Measurements from ENCODE around the gene NAAA. TPM values are rescaled to one million over a fixed set of nuclear protein-coding genes. Genes with fewer than 3 reads are reported as not detected.
A peak's percentile ranks its signal among the peaks of the same experiment; 100 is the strongest.

Gene NAAA
- total and polyA plus RNA-seq, 7 experiments from 2014 or later: 36.9 to 103 (median 80.3) TPM

- Mint-ChIP-seq H3K4me1 (peaks cover 0 to 5% (median 0%) of the 10 kb centered on the region in 7 donors), H3K27ac (peak overlapping the region in 1 of 9 donors; percentile 44), H3K27me3 (no peaks in the 10 kb centered on the region), H3K4me3 (no peak overlapping the region), H3K9me3 (no peaks in the 10 kb centered on the region), H3K36me3 (peaks cover 18 to 45% (median 28%) of the 10 kb centered on the region in 5 donors)
- DNase-seq (no peak), ATAC-seq (no peak)
- H3K27me3 ChIP-seq (ENCODE audit: control insufficient read depth in 2 of 2, insufficient read depth in 2 of 2, low read length in 2 of 2): no peaks in the 10 kb centered on the region
- H3K9me3 ChIP-seq (ENCODE audit: control insufficient read depth in 2 of 3, low read length in 3 of 3): no peaks in the 10 kb centered on the region
- H3K27ac ChIP-seq (ENCODE audit: low read depth, low read length): no peak overlapping the region
- POLR2A ChIA-PET: no interaction called here
- no peaks in the 10 kb centered on the region for H3K4me1 ChIP-seq (ENCODE audit: control insufficient read depth in 2 of 2, insufficient read depth in 2 of 2, low read length in 2 of 2)
- intact Hi-C loops (cut with micrococcal nuclease): no loop called here
- H3K4me3 ChIP-seq (ENCODE audit: low read length): no peak overlapping the region
- peaks cover 5 to 74% (median 15%) of the 10 kb centered on the region in 3 experiments for H3K36me3 ChIP-seq (ENCODE audit: control insufficient read depth in 2 of 3, insufficient read depth in 3 of 3, low read length in 3 of 3)
- CTCF ChIA-PET: no interaction called here
Observed at GRCh38 chr4:75922588-75922987, 18.2 kb downstream of the NAAA start.

GRCh38 chr4:75921910-75922309, 18.9 kb downstream of the NAAA start:
- no peaks in the 10 kb centered on the region for H3K27me3 ChIP-seq (ENCODE audit: control insufficient read depth in 2 of 2, insufficient read depth in 2 of 2, low read length in 2 of 2)
- H3K4me1 ChIP-seq (ENCODE audit: control insufficient read depth in 2 of 2, insufficient read depth in 2 of 2, low read length in 2 of 2): no peaks in the 10 kb centered on the region
- intact Hi-C loops (cut with micrococcal nuclease): no loop called here
- ChIA-PET POLR2A (interaction anchor here (0.7 kb wide), 1 partner anchor 29 kb away, joined by 3 read pairs; no protein-coding TSS in a partner anchor), CTCF (no interaction called here)
- H3K4me3 ChIP-seq (ENCODE audit: low read length): no peak overlapping the region
- DNase-seq (no peak), ATAC-seq (no peak)
- peaks cover 5 to 77% (median 15%) of the 10 kb centered on the region in 3 experiments for H3K36me3 ChIP-seq (ENCODE audit: control insufficient read depth in 2 of 3, insufficient read depth in 3 of 3, low read length in 3 of 3)
- no peak overlapping the region for H3K27ac ChIP-seq (ENCODE audit: low read depth, low read length)
- Mint-ChIP-seq H3K4me1 (peaks cover 0 to 5% (median 0%) of the 10 kb centered on the region in 7 donors), H3K27ac (no peak overlapping the region), H3K36me3 (peaks cover 18 to 45% (median 28%) of the 10 kb centered on the region in 5 donors), H3K27me3 (no peaks in the 10 kb centered on the region), H3K9me3 (no peaks in the 10 kb centered on the region), H3K4me3 (no peak overlapping the region)
- no peaks in the 10 kb centered on the region for H3K9me3 ChIP-seq (ENCODE audit: control insufficient read depth in 2 of 3, low read length in 3 of 3)

- POLR2A ChIA-PET: interaction anchor here (0.6 kb wide), 1 partner anchor 211 kb away, joined by 3 read pairs; no protein-coding TSS in a partner anchor
- Mint-ChIP-seq H3K27me3 (no peaks in the 10 kb centered on the region), H3K4me1 (peaks cover 0 to 6% (median 0%) of the 10 kb centered on the region in 7 donors), H3K9me3 (no peaks in the 10 kb centered on the region), H3K36me3 (peaks cover 16 to 44% (median 27%) of the 10 kb centered on the region in 5 donors), H3K27ac (no peak overlapping the region), H3K4me3 (no peak overlapping the region)
- H3K27ac ChIP-seq (ENCODE audit: low read depth, low read length): no peak overlapping the region
- no peak overlapping the region for H3K4me3 ChIP-seq (ENCODE audit: low read length)
- no peak for DNase-seq
- no peaks in the 10 kb centered on the region for H3K4me1 ChIP-seq (ENCODE audit: control insufficient read depth in 2 of 2, insufficient read depth in 2 of 2, low read length in 2 of 2)
- H3K36me3 ChIP-seq (ENCODE audit: control insufficient read depth in 2 of 3, insufficient read depth in 3 of 3, low read length in 3 of 3): peaks cover 5 to 75% (median 8%) of the 10 kb centered on the region in 3 experiments
- H3K9me3 ChIP-seq (ENCODE audit: control insufficient read depth in 2 of 3, low read length in 3 of 3): no peaks in the 10 kb centered on the region
- no peaks in the 10 kb centered on the region for H3K27me3 ChIP-seq (ENCODE audit: control insufficient read depth in 2 of 2, insufficient read depth in 2 of 2, low read length in 2 of 2)
- CTCF ChIA-PET: interaction anchor here (0.8 kb wide), 1 partner anchor 1808 kb away, joined by 4 read pairs; no protein-coding TSS in a partner anchor
- intact Hi-C loops (cut with micrococcal nuclease): no loop called here
- ATAC-seq: no peak
Observed at GRCh38 chr4:75920327-75920726, 20.5 kb downstream of the NAAA start.

GRCh38 chr4:75919920-75920319, 20.9 kb downstream of the NAAA start:
- CTCF ChIA-PET: interaction anchor here (0.8 kb wide), 1 partner anchor 1809 kb away, joined by 4 read pairs; no protein-coding TSS in a partner anchor
- H3K4me3 Mint-ChIP-seq: no peak overlapping the region

GRCh38 chr4:75916091-75916661, 24.6 kb downstream of the NAAA start:
- no peak overlapping the region for H3K4me3 ChIP-seq (ENCODE audit: low read length)
- Mint-ChIP-seq H3K27me3 (no peaks in the 10 kb centered on the region), H3K36me3 (peaks cover 4 to 51% (median 32%) of the 10 kb centered on the region in 5 donors), H3K27ac (peak overlapping the region in 3 of 9 donors; percentile 24 to 45 (median 42)), H3K4me1 (peaks cover 0 to 4% (median 0%) of the 10 kb centered on the region in 7 donors), H3K9me3 (peaks cover 0 to 5% (median 0%) of the 10 kb centered on the region in 11 donors), H3K4me3 (no peak overlapping the region)
- POLR2A ChIA-PET: interaction anchor here (2.4 kb wide), 1 partner anchor 24 kb away, joined by 20 read pairs; the partner anchor contains the start of gene NAAA
- peaks cover 0 to 43% (median 3%) of the 10 kb centered on the region in 3 experiments for H3K36me3 ChIP-seq (ENCODE audit: control insufficient read depth in 2 of 3, insufficient read depth in 3 of 3, low read length in 3 of 3)
- intact Hi-C loops (cut with micrococcal nuclease): loop anchor here (1.0 to 5.0 kb wide), 4 partner anchors 25 to 151 kb away; partner anchors contain the start of genes NAAA (in 2 of the 2) and SDAD1 (in 2 of the 2)
- ATAC-seq (peak; percentile 88), DNase-seq (peak in 7 of 9 donors; percentile 17 to 65 (median 26))
- H3K4me1 ChIP-seq (ENCODE audit: control insufficient read depth in 2 of 2, insufficient read depth in 2 of 2, low read length in 2 of 2): no peaks in the 10 kb centered on the region
- CTCF ChIA-PET: interaction anchor here (0.9 to 1.5 kb wide), 4 partner anchors 9 to 34 kb away, joined by 3 to 7 read pairs (median 4); partner anchors contain the start of gene NAAA
- H3K27ac ChIP-seq (ENCODE audit: low read depth, low read length): no peak overlapping the region
- H3K9me3 ChIP-seq (ENCODE audit: control insufficient read depth in 2 of 3, low read length in 3 of 3): no peaks in the 10 kb centered on the region
- H3K27me3 ChIP-seq (ENCODE audit: control insufficient read depth in 2 of 2, insufficient read depth in 2 of 2, low read length in 2 of 2): no peaks in the 10 kb centered on the region

More at GRCh38 chr4:75919920-75920319, 20.9 kb downstream of the NAAA start:
- H3K9me3 Mint-ChIP-seq: no peaks in the 10 kb centered on the region
- POLR2A ChIA-PET: no interaction called here
- H3K4me3 ChIP-seq (ENCODE audit: low read length): no peak overlapping the region
- H3K9me3 ChIP-seq (ENCODE audit: control insufficient read depth in 2 of 3, low read length in 3 of 3): no peaks in the 10 kb centered on the region
- H3K36me3 ChIP-seq (ENCODE audit: control insufficient read depth in 2 of 3, insufficient read depth in 3 of 3, low read length in 3 of 3): peaks cover 5 to 73% (median 5%) of the 10 kb centered on the region in 3 experiments
- intact Hi-C loops (cut with micrococcal nuclease): loop anchor here in 1 of 2 donors (5.0 kb wide), 1 partner anchor 72 kb away; the partner anchor contains the start of gene SDAD1
- peaks cover 0 to 6% (median 0%) of the 10 kb centered on the region in 7 donors for H3K4me1 Mint-ChIP-seq
- H3K27me3 Mint-ChIP-seq: no peaks in the 10 kb centered on the region
- H3K27ac Mint-ChIP-seq: no peak overlapping the region
- H3K36me3 Mint-ChIP-seq: peaks cover 14 to 42% (median 24%) of the 10 kb centered on the region in 5 donors
- no peaks in the 10 kb centered on the region for H3K4me1 ChIP-seq (ENCODE audit: control insufficient read depth in 2 of 2, insufficient read depth in 2 of 2, low read length in 2 of 2)
- no peaks in the 10 kb centered on the region for H3K27me3 ChIP-seq (ENCODE audit: control insufficient read depth in 2 of 2, insufficient read depth in 2 of 2, low read length in 2 of 2)
- H3K27ac ChIP-seq (ENCODE audit: low read depth, low read length): no peak overlapping the region
- ATAC-seq (no peak), DNase-seq (no peak)

GRCh38 chr4:75912968-75913367, 27.8 kb downstream of the NAAA start:
- no peak overlapping the region for H3K27ac ChIP-seq (ENCODE audit: low read depth, low read length)
- Mint-ChIP-seq H3K27me3 (peaks cover 0 to 5% (median 0%) of the 10 kb centered on the region in 5 donors), H3K4me3 (no peak overlapping the region), H3K4me1 (peaks cover 0 to 4% (median 0%) of the 10 kb centered on the region in 7 donors), H3K27ac (no peak overlapping the region), H3K9me3 (peaks cover 0 to 16% (median 4%) of the 10 kb centered on the region in 11 donors), H3K36me3 (peaks cover 5 to 48% (median 33%) of the 10 kb centered on the region in 5 donors)
- DNase-seq: no peak
- H3K9me3 ChIP-seq (ENCODE audit: control insufficient read depth in 2 of 3, low read length in 3 of 3): no peaks in the 10 kb centered on the region
- CTCF ChIA-PET: no interaction called here
- H3K4me3 ChIP-seq (ENCODE audit: low read length): no peak overlapping the region
- H3K4me1 ChIP-seq (ENCODE audit: control insufficient read depth in 2 of 2, insufficient read depth in 2 of 2, low read length in 2 of 2): no peaks in the 10 kb centered on the region
- no peak for ATAC-seq
- POLR2A ChIA-PET: interaction anchor here (1.2 kb wide), 1 partner anchor 25 kb away, joined by 3 read pairs; no protein-coding TSS in a partner anchor
- no peaks in the 10 kb centered on the region for H3K27me3 ChIP-seq (ENCODE audit: control insufficient read depth in 2 of 2, insufficient read depth in 2 of 2, low read length in 2 of 2)
- intact Hi-C loops (cut with micrococcal nuclease): no loop called here
- H3K36me3 ChIP-seq (ENCODE audit: control insufficient read depth in 2 of 3, insufficient read depth in 3 of 3, low read length in 3 of 3): peaks cover 0 to 17% (median 0%) of the 10 kb centered on the region in 3 experiments
